NCI-H187 (cell line): Measurements from ENCODE around the gene OR11A1.

Source experiments
- DNase-seq, 2 experiments: peaks; one replicate each; lab custom pipeline; 2025; lab: John Stamatoyannopoulos, UW

The OR11A1 gene

GRCh38 chr6:29456971-29457370, at the start of gene OR11A1, which contains the start of gene OR2H1:
TSS of gene OR11A1 (minus strand) at chr6:29457071. CDS start at chr6:29427641, 29,430 bp downstream.
TSS of gene OR2H1 (plus strand) at chr6:29457155. CDS start at chr6:29461770, 4,615 bp downstream.
- no peak for DNase-seq

DNA sequence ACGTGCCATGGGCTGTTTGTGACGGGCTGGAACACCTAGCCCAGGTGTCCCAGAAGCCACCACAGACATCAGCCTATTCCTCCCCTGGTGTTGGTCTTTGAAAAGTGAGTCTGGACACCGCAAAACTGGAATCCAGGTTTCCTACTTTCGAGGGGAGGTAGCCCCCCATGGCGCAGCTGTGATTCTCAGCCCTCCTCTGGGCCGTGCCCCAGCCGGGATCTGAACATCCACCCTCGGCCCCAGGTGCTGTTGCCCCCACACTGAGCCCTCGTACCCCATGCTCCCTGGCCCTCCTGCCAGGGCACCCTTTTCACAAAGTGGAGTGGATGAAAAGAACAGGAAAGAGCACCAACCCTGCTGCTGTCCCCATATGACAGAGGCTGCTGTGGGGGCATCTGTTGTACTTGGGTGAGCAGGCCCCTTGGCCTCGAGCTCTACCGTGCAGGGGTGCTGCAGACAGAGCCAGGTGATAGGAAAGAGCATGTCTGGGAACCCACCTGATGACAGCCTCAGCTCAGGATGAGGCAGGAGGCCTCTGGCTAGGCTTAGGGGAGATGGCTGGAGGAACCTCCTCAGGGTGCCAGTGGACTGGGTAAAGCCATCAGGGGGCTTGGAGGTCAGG, 49.7 kb upstream of the OR11A1 start:
- DNase-seq = no peak

GRCh38 chr6:29505808-29506207, 48.9 kb upstream of the OR11A1 start:
- DNase-seq = no peak

DNA sequence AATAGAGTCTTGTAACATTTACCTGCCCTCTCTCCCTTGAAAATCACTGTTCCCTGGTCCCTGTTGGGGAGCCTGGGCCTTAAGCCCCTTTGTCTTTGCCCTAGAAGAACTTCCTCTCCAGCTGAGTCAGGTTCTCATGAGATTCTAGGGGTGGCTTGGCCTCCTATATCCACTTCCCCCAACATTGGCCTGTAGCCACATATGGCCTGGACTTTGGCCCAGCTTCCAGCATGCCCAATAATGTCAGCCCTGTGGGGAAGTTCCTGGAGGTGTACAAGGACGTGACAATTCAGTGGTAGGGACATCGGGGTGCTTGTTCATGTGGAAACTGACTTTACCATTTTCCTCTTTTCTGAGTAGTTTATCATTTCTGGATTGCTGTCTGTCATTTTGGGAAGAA, 48.1 kb upstream of the OR11A1 start:
- DNase-seq = no peak

GRCh38 chr6:29502597-29502996, 45.7 kb upstream of the OR11A1 start:
- no peak for DNase-seq

DNA sequence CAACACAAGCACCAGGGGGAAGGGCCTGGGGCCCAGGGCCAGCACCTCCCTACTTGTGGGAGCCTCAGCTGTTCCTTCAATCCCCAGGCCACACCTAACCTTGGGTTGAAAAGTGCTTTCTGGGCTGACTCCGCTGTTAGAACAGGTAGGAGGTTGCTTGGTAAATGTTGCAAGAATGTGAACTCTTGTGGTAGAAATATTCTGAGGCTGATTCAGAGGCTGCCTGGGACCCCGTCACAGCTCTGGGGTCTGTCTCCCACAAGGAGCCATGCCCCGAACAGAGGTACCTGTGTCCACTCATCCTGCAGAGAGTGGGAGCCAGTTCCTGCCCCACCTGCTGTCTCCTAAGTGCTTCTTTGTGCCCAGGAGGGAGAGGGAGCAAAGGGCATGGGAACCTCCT, 45.3 kb upstream of the OR11A1 start:
- no peak for DNase-seq

GRCh38 chr6:29501106-29501505, 44.2 kb upstream of the OR11A1 start:
- DNase-seq = no peak

- DNase-seq = no peak
These were observed 43.7 kb upstream of the OR11A1 start for GRCh38 chr6:29500594-29500993.

GRCh38 chr6:29499704-29500103, 42.8 kb upstream of the OR11A1 start:
- DNase-seq = no peak

DNA sequence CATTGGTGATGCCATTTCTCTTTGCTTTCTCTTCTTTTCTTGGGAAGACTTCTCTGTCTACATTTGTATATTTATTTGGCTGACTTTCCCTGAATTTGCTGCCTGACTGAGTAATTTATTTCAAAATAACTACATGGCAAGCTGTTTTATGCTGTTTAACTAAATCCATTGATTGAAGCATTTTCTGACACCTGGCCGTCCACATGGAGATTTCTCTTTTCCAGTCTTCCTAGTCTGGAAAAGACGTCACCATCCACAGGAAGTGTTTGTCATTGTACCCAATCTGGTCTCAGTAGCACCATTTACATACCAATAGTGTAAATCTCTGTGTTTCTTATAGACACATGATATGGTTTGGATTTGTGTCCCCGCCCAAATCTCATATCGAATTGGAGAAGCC, 40.1 kb upstream of the OR11A1 start:
- DNase-seq = no peak

GRCh38 chr6:29495571-29495970, 38.7 kb upstream of the OR11A1 start:
- DNase-seq = no peak

DNA sequence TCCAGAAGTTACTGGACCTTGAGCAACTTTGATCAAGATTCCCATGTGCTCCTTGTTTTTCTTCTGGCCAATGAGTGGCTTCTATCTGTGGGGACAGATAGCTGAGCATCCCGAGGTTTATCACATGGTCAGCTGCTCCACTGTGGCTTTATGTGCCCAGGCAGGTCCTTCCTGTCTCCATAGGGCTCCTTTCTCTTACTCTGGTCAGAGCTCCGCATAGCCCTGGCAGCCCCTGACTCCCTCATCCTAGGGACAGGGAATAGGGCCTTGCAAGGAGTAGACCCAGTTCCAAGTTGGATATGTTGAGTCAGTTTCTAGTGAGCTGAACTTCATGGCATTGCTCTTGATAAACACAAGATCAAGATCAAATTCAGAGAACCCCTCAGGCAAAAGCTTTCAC, 37.3 kb upstream of the OR11A1 start:
- no peak for DNase-seq

GRCh38 chr6:29493261-29493660, 36.4 kb upstream of the OR11A1 start:
- DNase-seq = no peak

DNA sequence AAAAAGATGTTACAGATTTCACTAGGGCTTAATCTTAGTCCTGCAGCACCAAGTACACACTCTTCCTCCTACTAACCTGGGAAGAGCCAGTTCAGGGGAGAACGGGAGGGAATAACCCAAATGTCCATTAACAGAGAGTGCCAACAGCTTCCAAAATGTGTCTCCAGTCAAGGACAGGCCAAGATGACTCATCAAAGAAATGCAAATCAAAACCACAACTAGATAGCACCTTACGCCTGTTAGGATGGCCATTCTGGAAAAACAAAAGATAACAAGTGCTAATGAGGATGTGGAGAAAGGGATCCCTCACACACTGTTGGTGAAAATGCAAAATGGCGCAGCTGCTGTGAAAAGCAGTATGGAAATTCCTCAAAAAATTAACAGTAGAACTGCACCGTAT, 34.7 kb upstream of the OR11A1 start:
- DNase-seq = no peak

DNA sequence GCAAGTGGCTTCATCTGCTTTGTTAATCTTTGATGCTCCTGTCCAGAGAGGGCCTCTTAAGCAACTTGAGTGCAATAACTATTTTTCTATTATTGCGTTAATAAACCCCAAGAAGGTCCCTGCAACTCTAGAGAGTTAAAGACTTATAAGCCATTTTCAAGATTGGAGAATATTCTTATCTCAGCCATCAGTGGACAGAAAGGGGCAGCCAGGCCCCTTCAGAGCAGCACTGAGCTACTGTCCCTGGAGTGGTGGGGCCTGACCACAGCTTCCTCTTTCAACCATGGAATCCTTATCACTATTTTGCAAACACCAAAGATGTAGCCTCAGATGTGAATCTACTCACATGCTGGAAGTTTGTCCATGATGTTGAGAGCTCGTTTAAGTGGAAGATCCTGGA, 33.7 kb upstream of the OR11A1 start:
- no peak for DNase-seq

- DNase-seq = no peak
These were observed 33.2 kb upstream of the OR11A1 start for GRCh38 chr6:29490055-29490454.

DNA sequence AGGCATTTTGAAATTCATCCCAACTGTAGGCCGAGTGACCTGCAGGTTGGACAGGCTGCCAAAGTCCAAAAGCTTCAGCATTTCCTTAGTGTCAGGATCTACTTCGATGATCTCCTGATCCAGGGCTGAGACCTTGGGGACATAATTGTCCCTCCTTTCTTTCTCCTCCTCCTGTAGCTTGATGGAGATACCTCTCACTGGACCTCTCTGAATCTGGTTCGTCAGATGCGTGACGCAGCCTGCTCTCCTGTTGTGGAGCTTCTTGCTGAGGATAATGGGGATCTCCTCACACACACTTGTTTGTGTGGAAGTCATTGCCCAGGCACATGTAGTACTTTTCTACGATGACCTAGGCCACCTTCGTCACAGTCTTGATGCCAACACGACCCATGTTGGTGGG, 32.4 kb upstream of the OR11A1 start:
- DNase-seq = no peak

GRCh38 chr6:29488874-29489273, 32.0 kb upstream of the OR11A1 start:
- DNase-seq = no peak

DNA sequence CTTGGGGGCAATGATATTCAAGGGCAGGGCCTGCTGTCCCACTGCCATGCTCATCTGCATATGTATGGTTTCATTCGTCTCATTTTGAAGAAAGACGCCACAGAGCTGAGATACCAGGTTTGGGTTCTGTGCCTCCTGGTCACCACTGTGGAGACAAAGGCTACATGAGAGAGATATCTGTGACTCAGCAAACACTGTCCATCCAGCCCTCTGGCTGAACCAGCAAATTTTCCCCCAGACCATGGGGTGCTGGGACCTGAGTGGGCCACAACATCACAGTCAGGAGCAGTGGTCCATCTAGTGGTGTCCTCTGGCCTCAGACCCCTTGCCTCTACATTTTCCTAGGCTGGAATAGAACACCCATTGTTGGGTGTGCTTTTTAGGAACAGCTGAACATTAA, 30.8 kb upstream of the OR11A1 start, which contains the start of gene MAS1L:
TSS of gene MAS1L (minus strand) at position 297 of the 400 bp plus-strand sequence. CDS start at position 243, 54 bp downstream.
- DNase-seq = no peak

DNA sequence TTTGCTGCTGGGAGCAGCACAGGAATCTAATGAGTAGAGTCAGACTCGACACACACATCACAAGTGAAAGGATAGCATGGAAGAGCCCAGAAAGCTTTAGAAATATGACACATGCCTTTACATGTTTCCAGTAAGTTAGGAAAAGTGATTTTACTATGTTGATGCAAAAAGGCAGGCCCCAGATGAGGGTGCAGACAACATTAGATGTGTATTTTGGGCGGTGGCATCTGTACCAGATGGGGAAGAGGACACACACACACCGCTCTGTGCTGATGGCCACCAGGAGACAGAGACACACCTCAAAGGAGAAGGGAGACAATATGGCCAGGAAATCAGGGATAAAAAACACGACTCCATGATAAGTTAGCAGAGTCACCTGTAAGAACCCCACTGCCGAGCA, 30.3 kb upstream of the OR11A1 start:
- no peak for DNase-seq

DNA sequence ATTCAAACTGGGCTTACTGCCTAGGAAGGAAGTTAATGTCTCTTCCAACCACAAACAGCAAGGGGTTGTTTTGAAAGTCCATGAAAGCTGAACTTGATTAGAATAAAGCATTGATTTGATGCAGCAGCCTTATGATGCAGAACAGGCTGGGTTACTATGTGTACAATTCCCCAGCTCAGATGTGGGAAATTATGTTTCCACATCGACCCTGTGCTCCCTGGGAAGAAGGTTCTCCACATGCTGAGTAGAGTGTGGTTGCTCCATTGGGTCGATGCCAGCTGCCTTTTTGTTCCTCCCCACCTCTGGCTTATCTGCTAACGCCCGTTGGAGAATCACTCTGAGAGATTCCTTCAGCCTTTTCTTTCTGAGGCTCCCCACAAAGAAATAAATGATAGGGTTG, 29.7 kb upstream of the OR11A1 start:
- no peak for DNase-seq

- DNase-seq = no peak
These were observed 26.9 kb upstream of the OR11A1 start for GRCh38 chr6:29483735-29484134.

DNA sequence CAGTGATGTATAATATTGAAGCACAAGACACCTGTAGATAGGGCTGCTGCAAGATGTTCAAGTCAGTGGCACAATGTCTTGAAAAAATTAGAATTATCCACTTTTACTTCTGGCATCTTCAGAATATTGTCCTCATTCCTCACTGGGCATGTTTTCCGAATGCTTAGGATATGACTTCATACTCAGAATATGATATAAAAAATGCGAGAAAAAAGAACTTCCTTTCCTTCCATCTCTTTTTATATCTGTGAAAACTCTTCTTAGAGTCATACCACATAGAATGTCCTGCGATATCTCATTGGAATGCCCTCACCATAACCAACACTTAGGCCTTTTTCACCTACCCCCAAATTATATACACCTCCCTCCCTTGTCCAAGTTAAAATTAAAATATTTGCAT, 26.3 kb upstream of the OR11A1 start:
- no peak for DNase-seq

- DNase-seq = no peak
These were observed 22.7 kb upstream of the OR11A1 start for GRCh38 chr6:29479560-29479959.
